Heart right ventricle (tissue), 16 donors: ENCODE measurements around the gene ATG9B. TPM values are rescaled to one million over a fixed set of nuclear protein-coding genes. Genes with fewer than 3 reads are reported as not detected.
"Not testable (repeated sequence)": the region's sequence is repeated elsewhere in the genome, so short reads cannot be mapped to it uniquely, and the experiment has no call there.

ENCODE experiments used
- ATAC-seq, 8 donors: fragments of 200-7000 bp; cut with Tn5 transposase; one replicate each; pipeline ENCODE4 v1.9.1; 2020; ENCODE audit warnings: mild to moderate bottlenecking in 8 of 8, moderate library complexity in 8 of 8, moderate number of reproducible peaks in 1 of 8
- DNase-seq, 2 donors: peaks; one replicate each; pipeline ENCODE4 v3.0.0-alpha.2; 2020
- H3K27ac ChIP-seq, 10 donors: fragments of 200-600 bp; sonication (generic) in 2 of 10; one replicate each; pipeline versions ENCODE4 v1.5.0 to v1.8.0; 2020 to 2022; ENCODE audit warnings: mild to moderate bottlenecking in 3 of 10
- H3K27me3 ChIP-seq, 7 donors: fragments of 200-600 bp; one replicate each; pipeline ENCODE4 v1.8.0; 2021 to 2022; ENCODE audit warnings: mild to moderate bottlenecking in 2 of 7
- H3K36me3 ChIP-seq, 9 donors: fragments of 200-600 bp; sonication (generic) in 1 of 9; one replicate each; pipeline versions ENCODE4 v1.5.0 to v1.8.0; 2020 to 2022; ENCODE audit warnings: mild to moderate bottlenecking in 2 of 9
- H3K4me1 ChIP-seq, 9 donors: fragments of 200-600 bp; sonication (generic) in 1 of 9; one replicate each; pipeline versions ENCODE4 v1.5.0 to v1.8.0; 2020 to 2022; ENCODE audit warnings: mild to moderate bottlenecking in 4 of 9
- H3K4me3 ChIP-seq, 10 donors: fragments of 200-600 bp; sonication (generic) in 2 of 10; one replicate each; pipeline versions ENCODE4 v1.5.0 to v1.8.0; 2020 to 2022; ENCODE audit warnings: mild to moderate bottlenecking in 7 of 10, moderate library complexity in 2 of 10
- H3K9me3 ChIP-seq, 11 donors: fragments of 200-600 bp in 10 of 11; sonication (generic) in 2 of 11; one replicate each; pipeline versions ENCODE4 v1.5.0 to v1.8.0; 2013 to 2022; ENCODE audit warnings: mild to moderate bottlenecking in 2 of 11, control low read depth in 1 of 11, moderate library complexity in 1 of 11
- WGBS, 2 donors: extraction: QIAGEN DNeasy Blood & Tissue Kit; methylation state at CpG; one replicate each; pipeline ENCODE4 v1.1.7; 2013; ENCODE audit warnings: inconsistent platforms in 1 of 2; 5-methylcytosine and 5-hydroxymethylcytosine counted together
- intact Hi-C, 10 donors: fragments of 100-400 bp; cut with DNase I; formaldehyde crosslinking; loops; one replicate each; pipeline versions ENCODE4 v1.11.1 to v1.14.2; 2022
- polyA plus RNA-seq, 2 donors: library from polyadenylated mRNA; stranded (reverse); fragments of 200-250 nt; gene quantifications; one replicate each; pipeline ENCODE4 v1.2.3, GENCODE V29; 2013
- total RNA-seq, 10 donors: library from RNA; stranded (reverse); fragmentation: NEBNext Ultra II Directional in 3 of 10; extraction: Animal tissue kit (Norgen Biotek cat#: 25700) in 3 of 10; gene quantifications; one replicate each; pipeline versions ENCODE4 v1.2.1 to v1.2.4, GENCODE V29; 2021 to 2023
- TF ChIP-seq, protein P1 (sequence below), 9 donors: fragments of 200-600 bp; sonication (generic) in 2 of 9; IDR thresholded peaks; one replicate each; pipeline versions ENCODE4 v1.5.0 to v1.8.0; 2021 to 2022; ENCODE audit warnings: antibody characterized with exemption in 9 of 9, mild to moderate bottlenecking in 5 of 9, moderate library complexity in 1 of 9
- donor health status: Arrhythmogenic right ventricular cardiomyopathy.
- donor health status: ischemic (EF 13 %, LVEDD 7.1; RV severe dilation, severe dysfunction).
- donor health status: healthy with polysubstance abuse.
- donor health status: DM: no; HTN: yes; CAD: no.
- donor health status: DM: no; HTN: no; CAD: no.
- donor health status: ischemic (EF 25% LVEDD 6.9; RV normal size, moderate dysfunction).
- donor health status: ischemic (EF 25% LVEDD 5.7; RV mildly dilated, moderate dysfunction).
- donor health status: healthy.
- donor health status: DM: yes; HTN: yes; CAD: no.
- donor health status: Ischemic cardiomyopathy.
- donor health status: ischemic (EF 35%, LVEDD 5.7; RV mildly dilated, moderate dysfunction).
- donor health status: nonischemic (EF 11% LVEDD 7.7; RV severe dilation, severe dysfunction).
- donor health status: DM: yes; HTN: yes; CAD: no.
- donor health status: PGD.
- donor health status: ischemic (EF 29% LVEDD 5.4; RV normal size, mild dysfunction).
- donor health status: nonischemic (EF 23%, LVEDD 6.1; RV moderate dilation, normal function).

ATG9B gene
- total and polyA plus RNA-seq, 12 donors: 0.09 to 0.59 (median 0.39) TPM; not detected in 7

- H3K27ac ChIP-seq: peak within 1 kb of the TSS; percentile 36 to 91 (median 82)
- intact Hi-C loops: loop anchor here in 6 of 10 donors (1.0 to 5.0 kb wide), 7 partner anchors 30 to 84 kb away; partner anchors contain the start of genes SLC4A2 (in 2 of the 6) and AGAP3 (in 1 of the 6)
- peaks cover 0 to 3% (median 0%) of the 10 kb centered on the region in 7 donors for H3K27me3 ChIP-seq
- H3K4me1 ChIP-seq: peaks cover 3 to 21% (median 14%) of the 10 kb centered on the region in 9 donors
- H3K4me3 ChIP-seq: peak within 1 kb of the TSS; percentile 29 to 84 (median 74)
- no peaks in the 10 kb centered on the region for H3K9me3 ChIP-seq
- 1% methylated on average over 53 of the region's 53 CpGs for WGBS, 2 donors
- TF ChIP-seq, protein P1, sequence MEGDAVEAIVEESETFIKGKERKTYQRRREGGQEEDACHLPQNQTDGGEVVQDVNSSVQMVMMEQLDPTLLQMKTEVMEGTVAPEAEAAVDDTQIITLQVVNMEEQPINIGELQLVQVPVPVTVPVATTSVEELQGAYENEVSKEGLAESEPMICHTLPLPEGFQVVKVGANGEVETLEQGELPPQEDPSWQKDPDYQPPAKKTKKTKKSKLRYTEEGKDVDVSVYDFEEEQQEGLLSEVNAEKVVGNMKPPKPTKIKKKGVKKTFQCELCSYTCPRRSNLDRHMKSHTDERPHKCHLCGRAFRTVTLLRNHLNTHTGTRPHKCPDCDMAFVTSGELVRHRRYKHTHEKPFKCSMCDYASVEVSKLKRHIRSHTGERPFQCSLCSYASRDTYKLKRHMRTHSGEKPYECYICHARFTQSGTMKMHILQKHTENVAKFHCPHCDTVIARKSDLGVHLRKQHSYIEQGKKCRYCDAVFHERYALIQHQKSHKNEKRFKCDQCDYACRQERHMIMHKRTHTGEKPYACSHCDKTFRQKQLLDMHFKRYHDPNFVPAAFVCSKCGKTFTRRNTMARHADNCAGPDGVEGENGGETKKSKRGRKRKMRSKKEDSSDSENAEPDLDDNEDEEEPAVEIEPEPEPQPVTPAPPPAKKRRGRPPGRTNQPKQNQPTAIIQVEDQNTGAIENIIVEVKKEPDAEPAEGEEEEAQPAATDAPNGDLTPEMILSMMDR (IDR thresholded peaks at IDR 0.05): peak in 8 of 9 donors; percentile 39 to 82 (median 64)
- ATAC-seq (peak; percentile 94 to 98 (median 96)), DNase-seq (peak; percentile 95 to 100)
- H3K36me3 ChIP-seq: peaks cover 0 to 19% (median 0%) of the 10 kb centered on the region in 9 donors
Measured at GRCh38 chr7:151028131-151028947, 4.0 kb upstream of the ATG9B start, which contains the start of gene ABCB8. ABCB8 (plus strand) TSS chr7:151028450; CDS start chr7:151028516, 66 bp downstream.

DNA sequence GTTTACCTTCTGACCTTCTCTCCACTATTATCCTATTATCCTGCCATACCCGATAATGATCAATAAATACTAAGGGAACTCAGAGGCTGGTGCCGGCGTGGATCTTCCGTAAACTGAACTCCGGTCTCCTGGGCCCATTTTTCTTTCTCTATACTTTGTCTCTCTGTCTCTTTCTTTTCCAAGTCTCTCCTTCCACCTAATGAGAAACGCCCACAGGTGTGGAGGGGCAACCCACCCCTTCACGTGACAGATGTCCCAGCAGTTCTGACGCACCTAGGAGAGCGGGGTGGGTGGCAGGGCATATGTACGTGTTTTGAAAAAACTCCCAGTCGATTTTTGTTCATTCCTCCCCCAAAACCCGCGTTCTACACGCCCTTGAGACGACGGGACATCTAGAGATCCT, 3.4 kb upstream of the ATG9B start:
- not testable (repeated sequence) for H3K27me3 ChIP-seq, ATAC-seq, H3K9me3 ChIP-seq, DNase-seq
- Histone ChIP-seq H3K4me3 (peak overlapping the region in 9 of 10 donors; percentile 57 to 84 (median 77)), H3K36me3 (peaks cover 0 to 15% (median 0%) of the 10 kb centered on the region in 9 donors), H3K4me1 (peaks cover 3 to 21% (median 14%) of the 10 kb centered on the region in 9 donors), H3K27ac (peak overlapping the region in 9 of 10 donors; percentile 42 to 91 (median 81))
- 6 to 9% methylated on average over 16 of the region's 16 CpGs for WGBS, 2 donors
- intact Hi-C loops: loop anchor here in 6 of 10 donors (1.0 to 5.0 kb wide), 7 partner anchors 31 to 85 kb away; partner anchors contain the start of genes SLC4A2 (in 2 of the 6) and AGAP3 (in 1 of the 6)

DNA sequence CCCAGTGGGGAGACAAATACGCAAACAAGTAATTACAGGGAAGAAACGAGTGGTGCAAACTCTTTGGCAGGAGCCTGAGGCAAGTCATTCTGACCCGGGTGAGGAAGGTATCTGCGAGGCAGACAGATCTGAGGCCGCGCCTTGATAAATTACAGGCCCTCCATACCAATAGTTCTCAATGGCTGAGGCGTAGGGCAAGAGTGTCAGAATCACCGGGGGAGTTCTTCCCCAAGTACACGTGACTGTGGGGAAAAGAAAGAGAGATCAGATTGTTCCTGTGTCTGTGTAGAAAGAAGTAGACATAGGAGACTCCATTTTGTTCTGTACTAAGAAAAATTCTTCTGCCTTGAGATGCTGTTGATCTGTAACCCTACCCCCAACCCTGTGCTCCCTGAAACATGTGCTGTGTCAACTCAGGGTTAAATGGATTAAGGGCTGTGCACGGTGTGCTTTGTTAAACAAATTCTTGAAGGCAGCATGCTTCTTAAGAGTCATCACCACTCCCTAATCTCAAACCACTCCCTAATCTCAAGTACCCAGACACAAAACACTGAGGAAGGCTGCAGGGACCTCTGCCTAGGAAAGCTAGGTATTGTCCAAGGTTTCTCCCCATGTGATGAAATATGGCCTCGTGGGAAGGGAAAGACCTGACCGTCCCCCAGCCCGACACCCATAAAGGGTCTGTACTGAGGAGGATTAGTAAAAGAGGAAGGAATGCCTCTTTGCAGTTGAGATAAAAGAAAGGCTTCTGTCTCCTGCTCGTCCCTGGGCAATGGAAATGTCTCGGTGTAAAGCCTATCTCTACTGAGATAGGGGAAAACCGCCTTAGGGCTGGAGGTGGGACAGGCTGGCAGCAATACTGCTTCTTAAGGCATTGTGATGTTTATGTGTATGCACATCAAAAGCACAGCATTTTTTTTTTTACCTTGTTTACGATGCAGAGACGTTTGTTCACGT, 2.8 kb upstream of the ATG9B start:
- not testable (repeated sequence) for H3K27me3 ChIP-seq, ATAC-seq, DNase-seq, H3K36me3 ChIP-seq, H3K9me3 ChIP-seq
- Histone ChIP-seq H3K4me3 (peak overlapping the region in 5 of 10 donors; percentile 68 to 84 (median 79)), H3K4me1 (peaks cover 3 to 21% (median 14%) of the 10 kb centered on the region in 9 donors), H3K27ac (peak overlapping the region in 3 of 10 donors; percentile 75 to 84 (median 83))
- 39 to 46% methylated on average over 19 of the region's 19 CpGs for WGBS, 2 donors
- intact Hi-C loops: loop anchor here in 3 of 10 donors (5.0 kb wide), 2 partner anchors 65 to 85 kb away; no protein-coding TSS in a partner anchor

DNA sequence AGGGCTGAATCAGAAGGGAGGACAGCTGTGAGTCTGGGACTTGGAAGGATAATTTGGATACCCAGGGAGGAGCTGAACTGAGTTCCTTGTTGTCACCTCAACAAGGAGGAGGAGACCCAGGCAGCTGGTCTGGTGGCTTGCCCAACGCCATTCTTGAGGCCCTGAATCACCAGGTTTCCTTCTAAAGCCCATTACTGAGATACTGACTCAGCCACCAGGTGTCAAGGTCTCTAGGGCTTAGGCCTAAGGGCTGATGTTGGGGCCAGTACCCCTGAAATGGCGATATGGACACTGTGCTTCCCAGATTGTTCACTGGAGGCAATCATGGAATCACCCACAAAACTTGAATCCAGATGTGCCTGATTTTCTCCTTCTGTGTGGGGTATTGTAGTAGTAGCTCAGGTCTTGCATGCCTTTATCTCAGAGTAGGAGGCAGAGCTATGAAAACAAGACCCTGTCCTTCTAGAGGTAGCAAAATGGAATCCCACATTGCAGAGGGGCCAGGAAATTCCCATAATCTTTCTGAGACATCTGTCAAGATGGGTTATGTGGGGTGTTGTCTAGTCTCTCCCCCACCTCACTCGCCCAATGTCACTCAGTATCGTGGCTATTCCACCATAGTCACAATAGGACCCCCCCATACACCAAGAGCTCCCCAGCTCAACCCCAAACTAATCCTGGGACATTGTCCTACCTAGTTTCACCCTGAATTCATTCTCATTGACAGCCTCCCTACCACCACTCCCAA, 1.8 kb upstream of the ATG9B start:
- no peak overlapping the region for H3K4me3 ChIP-seq
- DNase-seq: no peak
- H3K4me1 ChIP-seq: peaks cover 3 to 21% (median 14%) of the 10 kb centered on the region in 9 donors
- TF ChIP-seq, protein P1 (IDR thresholded peaks at IDR 0.05): no peak
- ATAC-seq: no peak
- H3K36me3 ChIP-seq: peaks cover 0 to 3% (median 0%) of the 10 kb centered on the region in 9 donors
- H3K27me3 ChIP-seq: peaks cover 0 to 17% (median 8%) of the 10 kb centered on the region in 7 donors
- WGBS, 2 donors: 87 to 88% methylated on average over 4 of the region's 4 CpGs
- no peaks in the 10 kb centered on the region for H3K9me3 ChIP-seq
- intact Hi-C loops: loop anchor here in 3 of 10 donors (5.0 kb wide), 2 partner anchors 66 to 86 kb away; no protein-coding TSS in a partner anchor
- no peak overlapping the region for H3K27ac ChIP-seq
